AML-193 (cell line): ENCODE results near the gene LINGO3.

ENCODE experiments used
- DNase-seq, 2 experiments: peaks; one replicate each; lab custom pipeline; 2025; lab: John Stamatoyannopoulos, UW

The LINGO3 gene

GRCh38 chr19:2326699-2327360 lies 18.9 kb upstream of the LINGO3 start:
- DNase-seq: no peak

- no peak for DNase-seq
Measured at GRCh38 chr19:2325281-2326046, 17.5 kb upstream of the LINGO3 start.

- DNase-seq: no peak
Measured at GRCh38 chr19:2324220-2324948, 16.4 kb upstream of the LINGO3 start.

- DNase-seq: no peak
Measured at GRCh38 chr19:2323707-2324106, 15.8 kb upstream of the LINGO3 start.

- DNase-seq: no peak
Measured at GRCh38 chr19:2321565-2322283, 13.8 kb upstream of the LINGO3 start.

GRCh38 chr19:2320939-2321338 lies 13.0 kb upstream of the LINGO3 start:
- no peak for DNase-seq

- DNase-seq: no peak
Measured at GRCh38 chr19:2320049-2320448, 12.1 kb upstream of the LINGO3 start.

- DNase-seq: no peak
Measured at GRCh38 chr19:2319551-2319950, 11.6 kb upstream of the LINGO3 start.

GRCh38 chr19:2318923-2319322 lies 11.0 kb upstream of the LINGO3 start:
- DNase-seq: no peak

GRCh38 chr19:2317756-2318155 lies 9.8 kb upstream of the LINGO3 start:
- no peak for DNase-seq

- DNase-seq: no peak
Measured at GRCh38 chr19:2317300-2317699, 9.3 kb upstream of the LINGO3 start.

GRCh38 chr19:2315818-2316353 lies 7.9 kb upstream of the LINGO3 start:
- peak; percentile 94 to 96 for DNase-seq

- no peak for DNase-seq
Measured at GRCh38 chr19:2315121-2315817, 7.3 kb upstream of the LINGO3 start.

GRCh38 chr19:2312820-2313501 lies 5.0 kb upstream of the LINGO3 start:
- DNase-seq: no peak

- DNase-seq: no peak
Measured at GRCh38 chr19:2311093-2311492, 3.1 kb upstream of the LINGO3 start.

GRCh38 chr19:2309734-2310362 lies 1.9 kb upstream of the LINGO3 start:
- no peak for DNase-seq

- no peak for DNase-seq
Measured at GRCh38 chr19:2307518-2308012, 389 bp downstream of the LINGO3 start.

- no peak for DNase-seq
Measured at GRCh38 chr19:2306971-2307370, 983 bp downstream of the LINGO3 start.

GRCh38 chr19:2306281-2306806 lies 1.6 kb downstream of the LINGO3 start:
- no peak for DNase-seq
